ENCODE data around the gene SCAMP2.

SCAMP2 gene

DNA sequence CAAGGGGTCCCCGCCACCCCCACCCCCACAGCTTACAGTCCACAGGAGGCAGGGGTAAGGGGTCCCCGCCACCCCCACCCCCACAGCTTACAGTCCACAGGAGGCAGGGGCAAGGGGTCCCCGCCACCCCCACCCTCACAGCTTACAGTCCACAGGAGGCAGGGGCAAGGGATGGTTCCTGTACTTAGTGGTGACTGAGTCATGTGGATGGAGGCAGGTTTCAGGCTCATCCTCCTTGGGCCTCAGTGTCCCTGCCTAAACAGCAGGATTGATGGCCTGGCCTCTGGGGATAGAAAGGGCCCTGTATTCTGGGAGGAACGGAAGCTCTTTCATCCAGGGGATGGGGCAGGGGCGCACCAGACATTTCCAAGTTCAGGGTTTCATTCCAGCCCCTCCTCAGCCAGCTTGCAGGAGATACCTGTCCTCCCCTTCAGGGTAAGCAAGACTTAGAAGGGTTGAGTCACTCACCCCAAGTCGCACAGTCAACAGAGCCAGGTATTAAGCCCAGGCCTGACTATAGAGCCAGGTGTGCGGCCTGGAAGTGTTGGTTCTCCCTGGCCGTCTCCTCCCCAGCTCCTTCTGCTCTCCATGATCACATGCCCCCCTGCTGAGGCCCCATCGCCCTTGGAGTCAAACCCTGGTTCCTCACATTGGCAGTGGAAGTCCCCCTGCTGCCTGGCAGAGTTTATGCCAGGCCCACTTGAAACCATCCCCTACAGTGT lies 78.8 kb downstream of the SCAMP2 start:
- no peak for DNase-seq
- no peak overlapping the region for H3K4me3 Mint-ChIP-seq
- H3K27ac Mint-ChIP-seq, result peak overlapping the region; percentile 84
- peaks cover 46% of the 10 kb centered on the region for H3K36me3 Mint-ChIP-seq
- peaks cover 92% of the 10 kb centered on the region for H3K4me1 Mint-ChIP-seq
- H3K9me3 Mint-ChIP-seq, result no peaks in the 10 kb centered on the region
- H3K27me3 Mint-ChIP-seq, result no peaks in the 10 kb centered on the region
- CTCF ChIA-PET, result interaction anchor here (0.8 to 15.9 kb wide), 7 partner anchors 8 to 173 kb away, joined by 3 to 880 read pairs (median 4); partner anchors contain the start of gene CSK

Data from activated naive CD4-positive, alpha-beta T cell treated with anti-CD3 and anti-CD28 coated beads, Interleukin-2, amount 10 ng/mL, durations not matched to agents 7 days and 5 days (primary cell).